HFF-Myc (cell line): Measurements from ENCODE around the gene SRGAP1.
"Not testable (repeated sequence)": the region's sequence is repeated elsewhere in the genome, so short reads cannot be mapped to it uniquely, and the experiment has no call there.

Experiments used
- DNase-seq: peaks from one replicate; pipeline ENCODE4 v3.0.0-alpha.2; 2011; ENCODE audit warnings: low read depth; ENCODE audit errors: extremely low read depth
- H3K4me3 ChIP-seq: replicated peaks from 2 replicates; pipeline ENCODE4 v1.5.1; 2011; ENCODE audit warnings: low read depth, mild to moderate bottlenecking, control low read depth, low read length
- CTCF ChIP-seq: IDR thresholded peaks from 2 replicates; pipeline ENCODE4 v1.5.1; 2012; ENCODE audit warnings: mild to moderate bottlenecking, low read depth, low read length, control low read depth; ENCODE audit errors: missing control alignments

SRGAP1 gene

GRCh38 chr12:64107776-64108175 is 263.3 kb downstream of the SRGAP1 start:
- TF ChIP-seq CTCF, result no peak
- no peak for DNase-seq
- H3K4me3 ChIP-seq, result no peak overlapping the region

GRCh38 chr12:64109706-64110105 is 265.2 kb downstream of the SRGAP1 start:
- no peak overlapping the region for H3K4me3 ChIP-seq
- no peak for DNase-seq
- no peak for TF ChIP-seq CTCF

GRCh38 chr12:64110864-64111263 is 266.4 kb downstream of the SRGAP1 start:
- no peak for DNase-seq
- TF ChIP-seq CTCF, result no peak
- H3K4me3 ChIP-seq, result no peak overlapping the region

- H3K4me3 ChIP-seq, result no peak overlapping the region
- TF ChIP-seq CTCF, result no peak
- DNase-seq, result no peak
Measured at GRCh38 chr12:64116969-64117368, 272.5 kb downstream of the SRGAP1 start.

GRCh38 chr12:64120568-64120967 is 276.1 kb downstream of the SRGAP1 start:
- H3K4me3 ChIP-seq, result no peak overlapping the region
- no peak for DNase-seq
- no peak for TF ChIP-seq CTCF

DNA sequence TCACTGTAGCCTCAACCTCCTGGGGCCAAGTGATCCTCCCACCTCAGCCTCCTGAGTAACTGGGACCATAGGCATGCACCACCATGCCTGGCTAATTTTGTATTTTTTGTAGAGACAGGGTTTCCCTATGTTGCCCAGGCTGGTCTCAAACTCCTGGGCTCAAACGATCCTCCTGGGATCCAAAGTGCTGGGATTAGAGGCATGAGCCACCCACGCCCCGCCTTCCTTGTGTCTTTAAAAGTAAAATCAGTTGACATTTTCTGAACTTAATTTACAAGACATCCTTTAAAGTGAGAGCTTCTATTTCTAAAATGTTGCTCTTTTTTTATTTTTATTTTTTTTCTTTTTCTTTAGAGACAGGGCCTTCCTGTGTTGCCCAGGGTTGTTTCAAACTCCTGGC is 276.6 kb downstream of the SRGAP1 start:
- H3K4me3 ChIP-seq, DNase-seq: not testable (repeated sequence)

GRCh38 chr12:64122154-64122553 is 277.7 kb downstream of the SRGAP1 start:
- H3K4me3 ChIP-seq, result no peak overlapping the region
- no peak for TF ChIP-seq CTCF
- DNase-seq, result no peak
